Panc1 (cell line): ENCODE measurements around the gene PAPPA.

Source experiments
- CTCF ChIP-seq: fragments of 450-650 bp; IDR thresholded peaks from 2 replicates; pipeline ENCODE4 v1.5.1; 2017; ENCODE audit warnings: mild to moderate bottlenecking
- POLR2AphosphoS5 ChIP-seq: IDR thresholded peaks from 2 replicates; pipeline ENCODE4 v1.6.1; 2012; ENCODE audit warnings: mild to moderate bottlenecking, low read depth, low read length, moderate library complexity
- REST ChIP-seq, 2 experiments: IDR thresholded peaks; 2 replicates each; pipeline ENCODE4 v1.6.1; 2011 to 2012; ENCODE audit warnings: low read depth in 2 of 2, control low read depth in 1 of 2, low read length in 1 of 2, mild to moderate bottlenecking in 1 of 2, moderate library complexity in 1 of 2; ENCODE audit not compliant: insufficient read depth in 1 of 2

- TF ChIP-seq CTCF (no peak), REST (IDR thresholded peaks at IDR 0.05; ENCODE audit: insufficient read depth in 1 of 2, low read depth in 2 of 2, low read length in 1 of 2) (no peak), POLR2AphosphoS5 (no peak)
These were observed 156.5 kb downstream of the PAPPA start for GRCh38 chr9:116309900-116310611.
